Stimulated activated memory B cell treated with anti-CD40 and anti-IgM and Interleukin-4, amounts not matched to agents 10 μg/mL and 1 μg/mL and 100 μg/mL, for 72 hours (primary cell): Measurements from ENCODE around the gene CCDC158.

ENCODE experiments used
- ATAC-seq: fragments of 150-1000 bp; cut with Tn5 transposase; 2 replicates; pipeline ENCODE4 v1.10.0; 2021
- H3K27ac Mint-ChIP-seq: one replicate; pipeline ENCODE4 v1.8.0; 2022; ENCODE audit warnings: mild to moderate bottlenecking, mixed read lengths
- H3K27me3 Mint-ChIP-seq: one replicate; pipeline ENCODE4 v1.8.0; 2022; ENCODE audit warnings: mixed read lengths
- H3K36me3 Mint-ChIP-seq: one replicate; pipeline ENCODE4 v1.8.0; 2022; ENCODE audit warnings: mixed read lengths
- H3K4me1 Mint-ChIP-seq: one replicate; pipeline ENCODE4 v1.8.0; 2022; ENCODE audit warnings: mixed read lengths
- H3K4me3 Mint-ChIP-seq: one replicate; pipeline ENCODE4 v1.8.0; 2022; ENCODE audit warnings: mild to moderate bottlenecking, moderate library complexity, mixed read lengths
- H3K9me3 Mint-ChIP-seq: one replicate; pipeline ENCODE4 v1.8.0; 2022; ENCODE audit warnings: mixed read lengths

Gene CCDC158

GRCh38 chr4:76272999-76273398 is 147.9 kb downstream of the CCDC158 start:
- H3K4me3 Mint-ChIP-seq, result no peak overlapping the region
- ATAC-seq, result no peak
- no peaks in the 10 kb centered on the region for H3K9me3 Mint-ChIP-seq
- H3K4me1 Mint-ChIP-seq, result no peaks in the 10 kb centered on the region
- H3K36me3 Mint-ChIP-seq, result no peaks in the 10 kb centered on the region
- peaks cover 35% of the 10 kb centered on the region for H3K27me3 Mint-ChIP-seq
- H3K27ac Mint-ChIP-seq, result no peak overlapping the region

- H3K9me3 Mint-ChIP-seq, result no peaks in the 10 kb centered on the region
- no peak for ATAC-seq
- H3K4me3 Mint-ChIP-seq, result no peak overlapping the region
- no peaks in the 10 kb centered on the region for H3K4me1 Mint-ChIP-seq
- no peaks in the 10 kb centered on the region for H3K36me3 Mint-ChIP-seq
- peaks cover 35% of the 10 kb centered on the region for H3K27me3 Mint-ChIP-seq
- no peak overlapping the region for H3K27ac Mint-ChIP-seq
Measured at GRCh38 chr4:76272582-76272981, 148.4 kb downstream of the CCDC158 start.

- no peak for ATAC-seq
- Mint-ChIP-seq H3K4me3 (no peak overlapping the region), H3K9me3 (no peaks in the 10 kb centered on the region), H3K36me3 (no peaks in the 10 kb centered on the region), H3K27me3 (peaks cover 35% of the 10 kb centered on the region), H3K27ac (no peak overlapping the region), H3K4me1 (no peaks in the 10 kb centered on the region)
Measured at GRCh38 chr4:76272073-76272472, 148.9 kb downstream of the CCDC158 start.

- Mint-ChIP-seq H3K4me1 (no peaks in the 10 kb centered on the region), H3K27me3 (peaks cover 27% of the 10 kb centered on the region), H3K36me3 (no peaks in the 10 kb centered on the region), H3K4me3 (no peak overlapping the region), H3K9me3 (no peaks in the 10 kb centered on the region), H3K27ac (no peak overlapping the region)
- ATAC-seq, result no peak
Measured at GRCh38 chr4:76271248-76271647, 149.7 kb downstream of the CCDC158 start.

GRCh38 chr4:76270244-76271175 is 150.4 kb downstream of the CCDC158 start:
- Mint-ChIP-seq H3K4me1 (no peaks in the 10 kb centered on the region), H3K27me3 (peaks cover 20% of the 10 kb centered on the region), H3K4me3 (no peak overlapping the region), H3K27ac (no peak overlapping the region), H3K36me3 (no peaks in the 10 kb centered on the region), H3K9me3 (no peaks in the 10 kb centered on the region)
- ATAC-seq, result no peak

- Mint-ChIP-seq H3K27ac (no peak overlapping the region), H3K36me3 (no peaks in the 10 kb centered on the region), H3K27me3 (peaks cover under 1% of the 10 kb centered on the region), H3K4me3 (no peak overlapping the region), H3K4me1 (no peaks in the 10 kb centered on the region), H3K9me3 (no peaks in the 10 kb centered on the region)
- no peak for ATAC-seq
Measured at GRCh38 chr4:76267811-76268210, 153.1 kb downstream of the CCDC158 start.

GRCh38 chr4:76266627-76267026 is 154.3 kb downstream of the CCDC158 start:
- no peak overlapping the region for H3K4me3 Mint-ChIP-seq
- H3K36me3 Mint-ChIP-seq, result no peaks in the 10 kb centered on the region
- H3K27ac Mint-ChIP-seq, result no peak overlapping the region
- no peaks in the 10 kb centered on the region for H3K9me3 Mint-ChIP-seq
- H3K27me3 Mint-ChIP-seq, result no peaks in the 10 kb centered on the region
- no peaks in the 10 kb centered on the region for H3K4me1 Mint-ChIP-seq
- ATAC-seq, result no peak

- H3K4me1 Mint-ChIP-seq, result no peaks in the 10 kb centered on the region
- H3K9me3 Mint-ChIP-seq, result no peaks in the 10 kb centered on the region
- H3K27ac Mint-ChIP-seq, result no peak overlapping the region
- ATAC-seq, result no peak
- no peaks in the 10 kb centered on the region for H3K36me3 Mint-ChIP-seq
- no peak overlapping the region for H3K4me3 Mint-ChIP-seq
- H3K27me3 Mint-ChIP-seq, result peaks cover 5% of the 10 kb centered on the region
Measured at GRCh38 chr4:76265631-76266218, 155.2 kb downstream of the CCDC158 start.
